ENCODE measurements around the gene PLA1A.

DNA sequence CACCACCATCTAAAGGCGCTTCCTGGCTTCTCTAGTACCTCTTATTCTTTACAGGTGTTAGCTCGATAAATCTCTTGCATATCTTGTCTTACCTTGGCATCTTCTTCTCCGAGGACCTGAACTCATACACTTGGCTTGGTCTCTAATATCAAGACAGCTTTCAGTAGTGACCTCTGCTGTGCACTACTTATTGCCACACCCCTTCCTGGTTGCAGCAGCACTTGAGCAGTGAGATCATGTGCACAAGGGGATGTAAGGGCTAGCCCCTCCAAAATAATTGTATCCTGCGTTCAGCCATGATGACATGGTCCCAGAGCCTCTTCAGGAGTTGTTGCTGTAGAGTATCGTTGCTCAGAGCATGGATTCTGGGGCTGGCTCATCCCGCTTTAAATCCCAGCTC, 1.3 kb upstream of the PLA1A start:
- TF ChIP-seq POLR2A (IDR thresholded peaks at IDR 0.05; ENCODE audit: low read depth, low read length), result no peak
- no peak for TF ChIP-seq FOS (IDR thresholded peaks at IDR 0.05; ENCODE audit: borderline replicate concordance, insufficient read depth, low read length)
- TF ChIP-seq, protein P1, sequence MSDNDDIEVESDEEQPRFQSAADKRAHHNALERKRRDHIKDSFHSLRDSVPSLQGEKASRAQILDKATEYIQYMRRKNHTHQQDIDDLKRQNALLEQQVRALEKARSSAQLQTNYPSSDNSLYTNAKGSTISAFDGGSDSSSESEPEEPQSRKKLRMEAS (IDR thresholded peaks at IDR 0.05; ENCODE audit: insufficient read depth, insufficient read length), result no peak

Measured in endothelial cell of umbilical vein (primary cell).